ENCODE results near the gene HELZ. TPM values are rescaled to one million over a fixed set of nuclear protein-coding genes. Genes with fewer than 3 reads are reported as not detected.

HELZ gene
- total RNA-seq, 2 donors from 2014 or later = 38.7 to 99.4 TPM

DNA sequence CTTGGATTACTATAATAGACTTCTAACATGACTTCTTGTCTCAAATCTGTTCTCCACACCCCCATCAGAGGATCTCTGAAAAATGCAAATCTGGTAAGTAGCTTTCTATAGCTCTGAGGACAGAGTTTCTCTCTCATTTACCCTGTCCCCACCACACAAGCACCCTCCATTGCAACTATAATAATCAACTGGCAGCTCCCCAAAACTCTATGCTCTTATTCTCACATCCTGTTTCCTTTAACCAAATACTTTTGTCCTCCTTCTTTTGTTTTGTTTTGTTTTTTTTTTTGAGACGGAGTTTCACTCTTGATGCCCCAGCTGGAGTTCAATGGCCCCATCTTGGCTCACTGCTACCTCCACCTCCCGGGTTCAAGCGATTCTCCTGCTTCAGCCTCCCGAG lies 73.4 kb downstream of the HELZ start:
- WGBS = 92% methylated on average over 4 of the region's 4 CpGs
- Histone ChIP-seq H3K36me3 (no peaks in the 10 kb centered on the region), H3K27ac (no peak overlapping the region), H3K27me3 (replicated peaks; ENCODE audit: insufficient read depth) (no peaks in the 10 kb centered on the region), H3K9me3 (no peaks in the 10 kb centered on the region), H3K4me3 (no peak overlapping the region), H3K4me1 (replicated peaks) (no peaks in the 10 kb centered on the region)
- no peak for DNase-seq (ENCODE audit: low spot score)
- intact Hi-C loops (cut with DNase I) = no loop called here
- TF ChIP-seq, protein P1, sequence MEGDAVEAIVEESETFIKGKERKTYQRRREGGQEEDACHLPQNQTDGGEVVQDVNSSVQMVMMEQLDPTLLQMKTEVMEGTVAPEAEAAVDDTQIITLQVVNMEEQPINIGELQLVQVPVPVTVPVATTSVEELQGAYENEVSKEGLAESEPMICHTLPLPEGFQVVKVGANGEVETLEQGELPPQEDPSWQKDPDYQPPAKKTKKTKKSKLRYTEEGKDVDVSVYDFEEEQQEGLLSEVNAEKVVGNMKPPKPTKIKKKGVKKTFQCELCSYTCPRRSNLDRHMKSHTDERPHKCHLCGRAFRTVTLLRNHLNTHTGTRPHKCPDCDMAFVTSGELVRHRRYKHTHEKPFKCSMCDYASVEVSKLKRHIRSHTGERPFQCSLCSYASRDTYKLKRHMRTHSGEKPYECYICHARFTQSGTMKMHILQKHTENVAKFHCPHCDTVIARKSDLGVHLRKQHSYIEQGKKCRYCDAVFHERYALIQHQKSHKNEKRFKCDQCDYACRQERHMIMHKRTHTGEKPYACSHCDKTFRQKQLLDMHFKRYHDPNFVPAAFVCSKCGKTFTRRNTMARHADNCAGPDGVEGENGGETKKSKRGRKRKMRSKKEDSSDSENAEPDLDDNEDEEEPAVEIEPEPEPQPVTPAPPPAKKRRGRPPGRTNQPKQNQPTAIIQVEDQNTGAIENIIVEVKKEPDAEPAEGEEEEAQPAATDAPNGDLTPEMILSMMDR (IDR thresholded peaks at IDR 0.05) = no peak
- TF ChIP-seq POLR2A (IDR thresholded peaks at IDR 0.05) (no peak), POLR2AphosphoS5 (IDR thresholded peaks at IDR 0.05) (no peak)

DNA sequence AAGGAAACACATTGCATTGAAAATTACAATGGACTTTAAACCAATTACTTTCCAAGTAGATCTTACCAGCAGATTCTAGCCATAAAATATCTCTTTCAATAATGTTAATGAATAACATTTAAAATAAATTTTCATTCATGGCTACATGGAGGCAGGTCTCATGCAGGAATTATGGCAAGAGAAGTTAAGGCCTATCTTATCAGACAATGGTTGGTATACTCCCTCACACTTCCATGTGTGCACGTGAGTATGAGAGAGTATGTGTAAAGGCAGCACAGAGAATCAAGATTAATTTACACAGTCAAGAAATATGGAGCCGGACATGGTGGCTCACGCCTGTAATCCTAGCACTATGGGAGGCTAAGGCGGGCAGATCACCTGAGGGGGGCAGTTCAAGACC lies 76.5 kb downstream of the HELZ start:
- no peak overlapping the region for H3K4me3 ChIP-seq
- 98% methylated on average over 4 of the region's 4 CpGs for WGBS
- no peaks in the 10 kb centered on the region for H3K4me1 ChIP-seq (replicated peaks)
- DNase-seq (ENCODE audit: low spot score) = no peak
- H3K27me3 ChIP-seq (replicated peaks; ENCODE audit: insufficient read depth) = no peaks in the 10 kb centered on the region
- no peaks in the 10 kb centered on the region for H3K36me3 ChIP-seq
- intact Hi-C loops (cut with DNase I) = no loop called here
- TF ChIP-seq, protein P1 (IDR thresholded peaks at IDR 0.05) = no peak
- TF ChIP-seq POLR2A (IDR thresholded peaks at IDR 0.05) = no peak
- no peaks in the 10 kb centered on the region for H3K9me3 ChIP-seq
- no peak overlapping the region for H3K27ac ChIP-seq

DNA sequence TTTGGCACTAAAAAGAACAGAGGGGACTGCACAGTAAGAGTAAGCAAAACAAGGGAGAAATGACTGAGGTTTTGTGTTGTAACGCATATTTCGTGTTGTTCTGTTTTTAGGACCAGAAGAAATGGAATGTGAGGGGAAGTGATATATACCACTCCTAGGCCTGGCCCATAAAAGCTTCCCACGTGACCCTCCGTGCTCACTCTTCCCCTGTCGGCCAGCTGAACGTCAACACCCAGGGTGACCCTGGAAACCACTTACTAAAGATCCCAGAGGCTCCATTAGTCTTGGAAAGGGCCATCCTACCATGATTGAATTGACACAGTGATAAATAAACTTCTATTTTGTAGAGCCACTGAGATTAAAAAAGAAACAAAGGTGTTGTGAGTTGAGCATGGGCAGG lies 79.8 kb downstream of the HELZ start:
- no peaks in the 10 kb centered on the region for H3K4me1 ChIP-seq (replicated peaks)
- WGBS = 73% methylated on average over 6 of the region's 6 CpGs

DNA sequence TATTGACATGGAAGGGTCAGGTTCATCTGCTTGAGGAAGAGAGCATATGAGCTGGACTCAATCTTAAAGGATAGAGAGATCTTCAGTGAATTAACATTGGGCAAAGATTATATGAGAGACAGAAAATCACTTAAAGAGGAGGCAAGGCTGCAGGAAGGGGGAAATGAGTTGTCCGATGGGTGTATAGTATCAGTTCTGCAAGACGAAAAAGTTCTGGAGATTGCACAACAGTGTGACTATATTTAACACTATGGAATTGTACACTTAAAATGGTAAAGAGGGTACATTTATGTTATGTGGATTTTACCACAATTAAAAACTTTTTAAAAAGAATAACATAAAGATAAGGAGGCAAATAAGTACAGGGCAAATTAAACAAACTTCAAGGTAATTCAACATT lies 80.7 kb downstream of the HELZ start:
- TF ChIP-seq POLR2A (IDR thresholded peaks at IDR 0.05) (no peak), POLR2AphosphoS5 (IDR thresholded peaks at IDR 0.05) (no peak)
- no peaks in the 10 kb centered on the region for H3K27me3 ChIP-seq (replicated peaks; ENCODE audit: insufficient read depth)
- intact Hi-C loops (cut with DNase I) = no loop called here
- no peak overlapping the region for H3K27ac ChIP-seq
- no peaks in the 10 kb centered on the region for H3K4me1 ChIP-seq (replicated peaks)
- H3K36me3 ChIP-seq = no peaks in the 10 kb centered on the region
- WGBS = 79% methylated on average over 2 of the region's 2 CpGs
- no peaks in the 10 kb centered on the region for H3K9me3 ChIP-seq
- no peak overlapping the region for H3K4me3 ChIP-seq
- no peak for DNase-seq (ENCODE audit: low spot score)

More for the DNA sequence above, 79.8 kb downstream of the HELZ start:
- Histone ChIP-seq H3K9me3 (no peaks in the 10 kb centered on the region), H3K4me3 (no peak overlapping the region), H3K27ac (no peak overlapping the region), H3K36me3 (no peaks in the 10 kb centered on the region), H3K27me3 (replicated peaks; ENCODE audit: insufficient read depth) (no peaks in the 10 kb centered on the region)
- intact Hi-C loops (cut with DNase I) = no loop called here
- TF ChIP-seq POLR2AphosphoS5 (IDR thresholded peaks at IDR 0.05) = no peak
- TF ChIP-seq POLR2A (IDR thresholded peaks at IDR 0.05) = no peak
- TF ChIP-seq, protein P1 (IDR thresholded peaks at IDR 0.05) = no peak
- no peak for DNase-seq (ENCODE audit: low spot score)

DNA sequence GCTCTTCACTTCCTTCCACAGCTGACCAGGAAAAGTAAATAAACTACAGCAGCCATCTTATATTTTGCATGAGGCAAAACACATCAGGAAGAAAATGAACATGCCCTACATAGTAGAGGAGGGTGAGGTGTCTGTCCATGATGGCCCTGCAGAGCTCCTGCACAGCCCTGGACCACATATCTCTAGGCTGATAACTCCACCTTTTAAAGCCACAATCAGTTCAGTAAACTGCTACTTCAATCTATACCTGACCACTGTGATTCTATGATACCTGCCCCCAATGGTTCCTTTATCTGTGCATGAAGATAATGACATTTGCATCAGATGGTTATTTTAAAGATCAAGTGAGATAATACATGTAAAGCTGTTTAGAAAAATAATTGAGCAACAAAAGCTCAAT lies 82.2 kb downstream of the HELZ start:
- no peaks in the 10 kb centered on the region for H3K9me3 ChIP-seq

More for the DNA sequence above, 82.2 kb downstream of the HELZ start:
- H3K27ac ChIP-seq = no peak overlapping the region
- intact Hi-C loops (cut with DNase I) = no loop called here
- TF ChIP-seq, protein P1 (IDR thresholded peaks at IDR 0.05) = no peak
- TF ChIP-seq POLR2A (IDR thresholded peaks at IDR 0.05) = no peak
- no peak for TF ChIP-seq POLR2AphosphoS5 (IDR thresholded peaks at IDR 0.05)
- H3K4me3 ChIP-seq = no peak overlapping the region
- no peak for DNase-seq (ENCODE audit: low spot score)
- no peaks in the 10 kb centered on the region for H3K27me3 ChIP-seq (replicated peaks; ENCODE audit: insufficient read depth)
- no peaks in the 10 kb centered on the region for H3K36me3 ChIP-seq
- H3K4me1 ChIP-seq (replicated peaks) = no peaks in the 10 kb centered on the region

Data from prostate gland (tissue), 2 donors.